ENCODE measurements around the gene GINM1. TPM values are rescaled to one million over a fixed set of nuclear protein-coding genes. Genes with fewer than 3 reads are reported as not detected.
A peak's percentile ranks its signal among the peaks of the same experiment; 100 is the strongest.

The GINM1 gene, protein sequence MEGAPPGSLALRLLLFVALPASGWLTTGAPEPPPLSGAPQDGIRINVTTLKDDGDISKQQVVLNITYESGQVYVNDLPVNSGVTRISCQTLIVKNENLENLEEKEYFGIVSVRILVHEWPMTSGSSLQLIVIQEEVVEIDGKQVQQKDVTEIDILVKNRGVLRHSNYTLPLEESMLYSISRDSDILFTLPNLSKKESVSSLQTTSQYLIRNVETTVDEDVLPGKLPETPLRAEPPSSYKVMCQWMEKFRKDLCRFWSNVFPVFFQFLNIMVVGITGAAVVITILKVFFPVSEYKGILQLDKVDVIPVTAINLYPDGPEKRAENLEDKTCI
- 10 to 100 TPM; 25.7 to 33.7 TPM for total RNA-seq

- H3K4me3 ChIP-seq = peak within 1 kb of the TSS; percentile 85 to 91
- no peaks in the 10 kb centered on the region for H3K9me3 ChIP-seq
- H3K36me3 ChIP-seq (replicated peaks in 1 of 2; ENCODE audit: insufficient read depth in 1 of 2, low read depth in 2 of 2) = no peaks in the 10 kb centered on the region
- 0 to 1% methylated on average over 30 to 52 of the region's 59 CpGs for WGBS, 2 donors
- ATAC-seq = peak; percentile 96
- H3K27ac ChIP-seq = peak within 1 kb of the TSS; percentile 89 to 96 (median 90)
- intact Hi-C loops (cut with DNase I) = no loop called here
- TF ChIP-seq, protein P1, sequence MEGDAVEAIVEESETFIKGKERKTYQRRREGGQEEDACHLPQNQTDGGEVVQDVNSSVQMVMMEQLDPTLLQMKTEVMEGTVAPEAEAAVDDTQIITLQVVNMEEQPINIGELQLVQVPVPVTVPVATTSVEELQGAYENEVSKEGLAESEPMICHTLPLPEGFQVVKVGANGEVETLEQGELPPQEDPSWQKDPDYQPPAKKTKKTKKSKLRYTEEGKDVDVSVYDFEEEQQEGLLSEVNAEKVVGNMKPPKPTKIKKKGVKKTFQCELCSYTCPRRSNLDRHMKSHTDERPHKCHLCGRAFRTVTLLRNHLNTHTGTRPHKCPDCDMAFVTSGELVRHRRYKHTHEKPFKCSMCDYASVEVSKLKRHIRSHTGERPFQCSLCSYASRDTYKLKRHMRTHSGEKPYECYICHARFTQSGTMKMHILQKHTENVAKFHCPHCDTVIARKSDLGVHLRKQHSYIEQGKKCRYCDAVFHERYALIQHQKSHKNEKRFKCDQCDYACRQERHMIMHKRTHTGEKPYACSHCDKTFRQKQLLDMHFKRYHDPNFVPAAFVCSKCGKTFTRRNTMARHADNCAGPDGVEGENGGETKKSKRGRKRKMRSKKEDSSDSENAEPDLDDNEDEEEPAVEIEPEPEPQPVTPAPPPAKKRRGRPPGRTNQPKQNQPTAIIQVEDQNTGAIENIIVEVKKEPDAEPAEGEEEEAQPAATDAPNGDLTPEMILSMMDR (IDR thresholded peaks at IDR 0.05) = peak; percentile 25 to 76 (median 64)
- TF ChIP-seq POLR2A (IDR thresholded peaks at IDR 0.05) = no peak
- peaks cover 12% of the 10 kb centered on the region for H3K4me1 ChIP-seq
- peak; percentile 93 to 96 (median 94) for DNase-seq
- H3K27me3 ChIP-seq = no peaks in the 10 kb centered on the region
Observed at GRCh38 chr6:149565527-149566409, at the start of gene GINM1. Gene GINM1 (plus strand): TSS chr6:149566375. CDS start chr6:149566415, 40 bp downstream.

DNA sequence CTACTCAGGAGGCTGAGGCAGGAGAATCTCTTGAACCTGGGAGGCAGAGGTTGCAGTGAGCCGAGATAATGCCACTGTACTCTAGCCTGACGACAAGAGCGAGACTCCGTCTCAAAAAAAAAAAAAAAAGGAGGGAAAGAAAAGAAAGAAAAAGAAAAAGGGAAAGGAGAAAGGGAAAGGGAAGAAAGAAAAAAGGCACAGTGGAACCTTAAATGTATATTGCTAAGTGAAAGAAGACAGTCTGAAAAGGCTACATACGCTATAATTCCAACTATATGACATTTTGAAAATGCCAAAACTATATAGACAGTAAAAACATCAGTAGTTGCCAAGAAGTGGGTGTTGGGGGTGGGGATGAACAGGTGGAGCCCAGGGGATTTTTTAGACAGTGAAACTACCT is 36.5 kb upstream of the GINM1 start:
- peaks cover 13 to 32% of the 10 kb centered on the region in 2 donors for H3K36me3 ChIP-seq (replicated peaks in 1 of 2; ENCODE audit: insufficient read depth in 1 of 2, low read depth in 2 of 2)

GRCh38 chr6:149534742-149535141 is 31.4 kb upstream of the GINM1 start:
- no peak overlapping the region for H3K27ac ChIP-seq
- intact Hi-C loops (cut with DNase I) = no loop called here
- no peak for DNase-seq
- WGBS, 2 donors = 89 to 95% methylated on average over 1 of the region's 1 CpG
- H3K4me1 ChIP-seq = no peaks in the 10 kb centered on the region
- no peak for TF ChIP-seq POLR2A (IDR thresholded peaks at IDR 0.05)
- TF ChIP-seq, protein P1 (IDR thresholded peaks at IDR 0.05) = no peak
- H3K27me3 ChIP-seq = no peaks in the 10 kb centered on the region
- peaks cover 14 to 43% of the 10 kb centered on the region in 2 donors for H3K36me3 ChIP-seq (replicated peaks in 1 of 2; ENCODE audit: insufficient read depth in 1 of 2, low read depth in 2 of 2)
- H3K4me3 ChIP-seq = no peak overlapping the region
- no peaks in the 10 kb centered on the region for H3K9me3 ChIP-seq
- no peak for ATAC-seq

More for the DNA sequence above, 36.5 kb upstream of the GINM1 start:
- WGBS, 2 donors = 96 to 98% methylated on average over 5 of the region's 5 CpGs
- no peak overlapping the region for H3K4me3 ChIP-seq
- H3K27ac ChIP-seq = no peak overlapping the region
- no peak for ATAC-seq
- TF ChIP-seq, protein P1 (IDR thresholded peaks at IDR 0.05) = no peak
- TF ChIP-seq POLR2A (IDR thresholded peaks at IDR 0.05) = no peak
- DNase-seq = no peak
- H3K4me1 ChIP-seq = no peaks in the 10 kb centered on the region
- no peaks in the 10 kb centered on the region for H3K27me3 ChIP-seq
- intact Hi-C loops (cut with DNase I) = no loop called here
- H3K9me3 ChIP-seq = no peaks in the 10 kb centered on the region

- DNase-seq = no peak
- Histone ChIP-seq H3K27ac (no peak overlapping the region), H3K27me3 (no peaks in the 10 kb centered on the region), H3K36me3 (replicated peaks in 1 of 2; ENCODE audit: insufficient read depth in 1 of 2, low read depth in 2 of 2) (peaks cover 8 to 18% of the 10 kb centered on the region in 2 donors), H3K9me3 (no peaks in the 10 kb centered on the region), H3K4me1 (peaks cover 26% of the 10 kb centered on the region), H3K4me3 (no peak overlapping the region)
- intact Hi-C loops (cut with DNase I) = no loop called here
- 83 to 88% methylated on average over 2 of the region's 2 CpGs for WGBS, 2 donors
- TF ChIP-seq, protein P1 (IDR thresholded peaks at IDR 0.05) = no peak
- no peak for TF ChIP-seq POLR2A (IDR thresholded peaks at IDR 0.05)
- no peak for ATAC-seq
Observed at GRCh38 chr6:149541139-149541538, 25.0 kb upstream of the GINM1 start.
